HG02885 (cell line): Measurements from ENCODE around the gene ARHGDIA.

Source experiments
- ATAC-seq: cut with Tn5 transposase; IDR thresholded peaks from one replicate; pipeline ENCODE4 v1.9.1; 2021; ENCODE audit warnings: mild to moderate bottlenecking; ENCODE audit not compliant: unreplicated experiment, poor library complexity

Gene ARHGDIA

GRCh38 chr17:81889602-81890001 lies 18.5 kb upstream of the ARHGDIA start:
- ATAC-seq, result no peak

- no peak for ATAC-seq
Observed at GRCh38 chr17:81888988-81889595, 18.0 kb upstream of the ARHGDIA start.

GRCh38 chr17:81888105-81888987 lies 17.2 kb upstream of the ARHGDIA start:
- ATAC-seq, result no peak

GRCh38 chr17:81885869-81886548 lies 14.9 kb upstream of the ARHGDIA start:
- no peak for ATAC-seq

- ATAC-seq, result no peak
Observed at GRCh38 chr17:81885454-81885853, 14.3 kb upstream of the ARHGDIA start.

GRCh38 chr17:81884968-81885367 lies 13.8 kb upstream of the ARHGDIA start:
- no peak for ATAC-seq

- no peak for ATAC-seq
Observed at GRCh38 chr17:81884520-81884919, 13.4 kb upstream of the ARHGDIA start.

- ATAC-seq, result no peak
Observed at GRCh38 chr17:81879121-81879520, 8.0 kb upstream of the ARHGDIA start.

GRCh38 chr17:81878294-81878693 lies 7.2 kb upstream of the ARHGDIA start:
- ATAC-seq, result no peak

GRCh38 chr17:81877569-81877968 lies 6.4 kb upstream of the ARHGDIA start:
- no peak for ATAC-seq

GRCh38 chr17:81871387-81872230 lies 472 bp upstream of the ARHGDIA start:
- ATAC-seq, result peak; percentile 56

- no peak for ATAC-seq
Observed at GRCh38 chr17:81870131-81870980, 781 bp downstream of the ARHGDIA start.

GRCh38 chr17:81869221-81870130 lies 1.7 kb downstream of the ARHGDIA start:
- ATAC-seq, result no peak

GRCh38 chr17:81868674-81869220 lies 2.4 kb downstream of the ARHGDIA start:
- ATAC-seq, result no peak

- no peak for ATAC-seq
Observed at GRCh38 chr17:81867991-81868673, 3.0 kb downstream of the ARHGDIA start.

- ATAC-seq, result no peak
Observed at GRCh38 chr17:81867170-81867990, 3.8 kb downstream of the ARHGDIA start.
